Progenitor cell of endocrine pancreas (in vitro differentiated cells): Measurements from ENCODE around the gene CPSF2. TPM values are rescaled to one million over a fixed set of nuclear protein-coding genes. Genes with fewer than 3 reads are reported as not detected.

Source experiments
- DNase-seq: peaks from one replicate; pipeline ENCODE4 v3.0.0; 2021; ENCODE audit warnings: low spot score; ENCODE audit not compliant: unreplicated experiment
- H3K27ac Mint-ChIP-seq: 2 replicates; pipeline ENCODE4 v1.8.0; 2021; ENCODE audit warnings: mild to moderate bottlenecking, moderate library complexity, mixed read lengths
- H3K27me3 Mint-ChIP-seq: 2 replicates; pipeline ENCODE4 v1.8.0; 2021; ENCODE audit warnings: mixed read lengths
- H3K36me3 Mint-ChIP-seq: 2 replicates; pipeline ENCODE4 v1.8.0; 2022; ENCODE audit warnings: mixed read lengths; ENCODE audit not compliant: insufficient read depth
- H3K4me1 Mint-ChIP-seq: 2 replicates; pipeline ENCODE4 v1.8.0; 2021; ENCODE audit warnings: low read depth, mixed read lengths
- H3K4me3 Mint-ChIP-seq: 2 replicates; pipeline ENCODE4 v1.8.0; 2021; ENCODE audit warnings: low read depth, mild to moderate bottlenecking, moderate library complexity, mixed read lengths
- H3K9me3 Mint-ChIP-seq: 2 replicates; pipeline ENCODE4 v1.8.0; 2021; ENCODE audit warnings: low read depth, mixed read lengths
- CTCF ChIP-seq: fragments of 200-600 bp; sonication (generic); IDR thresholded peaks from one replicate; pipeline ENCODE4 v1.5.0; 2021; ENCODE audit warnings: antibody characterized with exemption, mild to moderate bottlenecking; ENCODE audit not compliant: unreplicated experiment
- total RNA-seq: library from RNA; stranded (reverse); gene quantifications from 2 replicates; pipeline ENCODE4 v1.2.1, GENCODE V29; 2021

The CPSF2 gene
- total RNA-seq, 1 donor from 2014 or later = 76.2 TPM

DNA sequence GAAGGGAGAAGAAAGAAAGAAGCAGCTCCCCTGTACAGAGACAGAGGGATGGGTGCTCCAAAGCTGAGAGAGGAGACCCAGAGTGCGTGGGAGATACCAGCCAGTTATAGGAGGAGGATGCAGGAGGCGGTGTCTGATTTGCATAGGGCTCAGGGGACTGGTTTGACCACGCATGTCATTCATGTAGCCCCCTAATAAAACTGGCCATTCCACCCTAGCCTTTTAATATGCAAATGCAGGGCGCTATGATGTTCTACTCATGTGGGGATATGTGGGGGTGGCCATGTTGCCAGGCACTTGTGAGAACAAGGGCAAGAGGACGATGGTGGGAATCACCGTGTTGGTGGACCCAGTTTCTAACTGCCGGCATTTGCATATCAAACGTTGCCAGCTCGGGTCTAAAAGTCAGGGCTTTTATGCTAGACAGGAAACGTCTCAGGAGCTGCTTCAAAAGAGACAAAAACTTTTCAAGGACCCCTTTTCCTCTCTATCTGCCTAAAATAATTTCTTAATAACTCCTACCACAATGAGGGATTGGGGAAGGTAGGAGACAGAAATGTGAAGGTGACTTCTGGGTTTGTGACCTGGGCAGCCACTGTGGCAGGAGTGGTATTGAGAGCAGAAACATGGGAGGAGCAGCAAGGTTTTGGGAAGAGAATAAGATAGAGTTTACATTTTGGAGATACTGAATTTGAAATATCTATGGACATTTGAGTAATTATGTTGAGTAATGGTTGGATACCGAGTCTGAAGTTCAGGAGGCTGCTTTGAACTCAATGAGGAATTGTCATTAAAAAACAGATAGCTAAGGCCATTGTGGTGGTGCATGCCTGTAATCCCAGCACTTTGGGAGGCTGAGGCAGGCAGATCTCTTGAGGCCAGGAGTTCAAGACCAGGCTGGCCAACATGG, 13.2 kb upstream of the CPSF2 start:
- Mint-ChIP-seq H3K4me1 (peaks cover 6% of the 10 kb centered on the region), H3K4me3 (no peak overlapping the region)

DNA sequence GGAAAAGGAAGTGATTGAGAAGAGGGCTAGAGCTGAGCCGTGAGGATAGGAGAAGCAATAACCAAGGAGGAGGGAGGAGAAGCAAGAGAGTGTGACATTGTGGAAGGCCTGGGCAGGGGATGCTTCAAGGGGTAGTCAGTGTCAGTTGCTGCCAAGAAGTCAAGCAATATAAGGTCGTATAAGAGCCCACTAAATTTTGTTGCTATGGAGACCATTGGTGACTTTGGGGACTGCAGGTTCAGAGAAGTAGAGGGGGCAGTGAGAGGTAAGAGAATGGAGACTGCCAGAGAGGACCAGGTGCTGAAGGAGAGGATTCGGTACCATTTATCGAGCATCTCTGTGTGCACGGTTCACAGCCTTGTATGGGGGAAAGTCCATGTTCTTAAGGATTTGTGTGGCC, 12.3 kb upstream of the CPSF2 start:
- H3K36me3 Mint-ChIP-seq = no peaks in the 10 kb centered on the region
- no peak overlapping the region for H3K4me3 Mint-ChIP-seq
- H3K4me1 Mint-ChIP-seq = peaks cover 6% of the 10 kb centered on the region
- peaks cover 7% of the 10 kb centered on the region for H3K27me3 Mint-ChIP-seq
- no peak for TF ChIP-seq CTCF
- no peak overlapping the region for H3K27ac Mint-ChIP-seq
- DNase-seq = no peak
- no peaks in the 10 kb centered on the region for H3K9me3 Mint-ChIP-seq

More for the DNA sequence above, 13.2 kb upstream of the CPSF2 start:
- Mint-ChIP-seq H3K36me3 (no peaks in the 10 kb centered on the region), H3K9me3 (no peaks in the 10 kb centered on the region), H3K27me3 (peaks cover 7% of the 10 kb centered on the region), H3K27ac (no peak overlapping the region)
- DNase-seq = no peak
- TF ChIP-seq CTCF = no peak

DNA sequence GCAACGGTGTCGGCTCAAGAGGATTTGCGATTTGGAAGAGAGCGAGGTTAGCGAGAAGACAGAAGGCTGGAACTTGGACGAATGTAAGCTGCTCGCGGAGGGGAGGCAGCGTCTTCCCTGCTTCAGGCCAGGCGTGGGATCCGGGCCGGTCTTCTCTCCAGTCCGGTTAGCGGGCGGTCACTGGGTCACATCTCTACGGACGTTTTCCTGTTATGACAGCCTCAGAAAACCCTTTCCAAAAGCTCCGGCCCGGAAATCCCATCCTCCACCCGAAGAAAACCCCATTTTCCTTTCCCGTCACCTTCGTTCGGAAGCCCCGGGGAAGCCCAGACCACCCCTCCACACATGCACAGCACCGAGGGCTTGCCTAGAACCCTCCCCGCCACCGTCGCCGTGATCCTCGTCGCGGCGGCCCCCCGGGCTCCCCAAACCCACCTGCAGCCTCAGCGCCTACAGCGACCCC, 531 bp upstream of the CPSF2 start:
- Mint-ChIP-seq H3K27me3 (no peaks in the 10 kb centered on the region), H3K36me3 (peaks cover 5% of the 10 kb centered on the region), H3K27ac (peak overlapping the region; percentile 100), H3K9me3 (no peaks in the 10 kb centered on the region), H3K4me1 (peaks cover 20% of the 10 kb centered on the region), H3K4me3 (peak overlapping the region; percentile 98)
- DNase-seq = no peak
- TF ChIP-seq CTCF = no peak

- no peak for DNase-seq
- Mint-ChIP-seq H3K9me3 (no peaks in the 10 kb centered on the region), H3K27me3 (no peaks in the 10 kb centered on the region), H3K4me1 (peaks cover 21% of the 10 kb centered on the region), H3K36me3 (peaks cover 7% of the 10 kb centered on the region), H3K4me3 (peak overlapping the region; percentile 98), H3K27ac (peak overlapping the region; percentile 100)
- no peak for TF ChIP-seq CTCF
These were observed 545 bp downstream of the CPSF2 start for GRCh38 chr14:92122351-92122677.

- Mint-ChIP-seq H3K27me3 (no peaks in the 10 kb centered on the region), H3K27ac (peak overlapping the region; percentile 100), H3K4me3 (peak overlapping the region; percentile 98), H3K36me3 (peaks cover 12% of the 10 kb centered on the region), H3K4me1 (peaks cover 21% of the 10 kb centered on the region), H3K9me3 (no peaks in the 10 kb centered on the region)
- no peak for TF ChIP-seq CTCF
- DNase-seq = no peak
These were observed 992 bp downstream of the CPSF2 start for GRCh38 chr14:92122761-92123160.
